Measurements from ENCODE around the gene CAMSAP1. TPM values are rescaled to one million over a fixed set of nuclear protein-coding genes. Genes with fewer than 3 reads are reported as not detected.

The CAMSAP1 gene
- total and polyA plus RNA-seq, 11 donors, result 10.9 to 38.3 (median 19.9) TPM

DNA sequence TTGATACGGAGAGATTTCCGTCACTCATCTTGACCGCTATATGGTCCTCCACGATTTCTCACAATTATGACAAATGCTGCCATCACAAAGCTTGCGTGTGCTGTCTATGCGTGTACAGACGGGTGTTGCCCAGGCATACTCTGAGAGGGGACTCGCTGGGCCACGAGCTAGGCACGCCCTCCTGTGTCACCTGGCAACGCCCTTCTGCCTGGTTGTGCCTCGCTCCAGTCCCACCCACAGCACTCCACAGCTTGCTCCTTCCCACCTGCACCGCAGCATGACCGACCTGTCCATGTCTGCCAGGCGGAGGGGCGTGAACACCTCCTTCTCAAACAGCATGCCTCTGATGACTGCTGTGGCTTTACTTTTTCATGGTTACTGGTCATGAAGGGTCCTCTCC, 55.6 kb downstream of the CAMSAP1 start:
- ATAC-seq (no peak), DNase-seq (no peak)
- WGBS, 4 donors, result 95 to 96% (median 96%) methylated on average over 16 of the region's 16 CpGs
- TF ChIP-seq, protein P1, sequence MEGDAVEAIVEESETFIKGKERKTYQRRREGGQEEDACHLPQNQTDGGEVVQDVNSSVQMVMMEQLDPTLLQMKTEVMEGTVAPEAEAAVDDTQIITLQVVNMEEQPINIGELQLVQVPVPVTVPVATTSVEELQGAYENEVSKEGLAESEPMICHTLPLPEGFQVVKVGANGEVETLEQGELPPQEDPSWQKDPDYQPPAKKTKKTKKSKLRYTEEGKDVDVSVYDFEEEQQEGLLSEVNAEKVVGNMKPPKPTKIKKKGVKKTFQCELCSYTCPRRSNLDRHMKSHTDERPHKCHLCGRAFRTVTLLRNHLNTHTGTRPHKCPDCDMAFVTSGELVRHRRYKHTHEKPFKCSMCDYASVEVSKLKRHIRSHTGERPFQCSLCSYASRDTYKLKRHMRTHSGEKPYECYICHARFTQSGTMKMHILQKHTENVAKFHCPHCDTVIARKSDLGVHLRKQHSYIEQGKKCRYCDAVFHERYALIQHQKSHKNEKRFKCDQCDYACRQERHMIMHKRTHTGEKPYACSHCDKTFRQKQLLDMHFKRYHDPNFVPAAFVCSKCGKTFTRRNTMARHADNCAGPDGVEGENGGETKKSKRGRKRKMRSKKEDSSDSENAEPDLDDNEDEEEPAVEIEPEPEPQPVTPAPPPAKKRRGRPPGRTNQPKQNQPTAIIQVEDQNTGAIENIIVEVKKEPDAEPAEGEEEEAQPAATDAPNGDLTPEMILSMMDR (IDR thresholded peaks at IDR 0.05), result no peak
- TF ChIP-seq POLR2A (IDR thresholded peaks at IDR 0.05), result no peak
- H3K4me3 ChIP-seq, result no peak overlapping the region
- intact Hi-C loops (cut with DNase I), result no loop called here
- no peaks in the 10 kb centered on the region for H3K4me1 ChIP-seq
- H3K36me3 ChIP-seq, result peaks cover 0 to 72% (median 47%) of the 10 kb centered on the region in 9 donors
- H3K9me3 ChIP-seq, result no peaks in the 10 kb centered on the region
- H3K27ac ChIP-seq, result no peak overlapping the region
- no peaks in the 10 kb centered on the region for H3K27me3 ChIP-seq

DNA sequence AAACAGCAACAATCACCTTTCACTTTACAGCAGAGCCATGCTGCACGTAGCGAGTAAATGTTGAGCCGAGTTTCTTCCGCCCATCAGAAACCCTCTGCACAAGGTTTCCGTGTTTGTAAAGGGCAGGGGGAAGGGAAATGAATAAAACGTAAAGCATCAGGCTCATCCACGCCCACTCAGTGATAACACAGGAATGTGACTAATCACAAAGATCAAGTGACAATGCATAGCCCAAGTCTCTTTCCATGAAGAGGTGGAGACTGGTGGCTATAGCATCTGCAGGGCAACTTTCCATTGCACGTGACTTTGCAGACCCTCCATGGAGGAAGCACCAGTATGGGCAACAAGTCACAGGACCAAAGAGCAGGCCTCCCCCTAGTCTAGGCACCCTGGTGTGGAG, 56.6 kb downstream of the CAMSAP1 start:
- Histone ChIP-seq H3K36me3 (peaks cover 0 to 63% (median 41%) of the 10 kb centered on the region in 9 donors), H3K4me1 (no peaks in the 10 kb centered on the region), H3K9me3 (peaks cover 0 to 7% (median 0%) of the 10 kb centered on the region in 12 donors), H3K27ac (no peak overlapping the region), H3K4me3 (no peak overlapping the region), H3K27me3 (no peaks in the 10 kb centered on the region)
- no peak for TF ChIP-seq POLR2A (IDR thresholded peaks at IDR 0.05)
- TF ChIP-seq, protein P1 (IDR thresholded peaks at IDR 0.05), result no peak
- ATAC-seq (no peak), DNase-seq (no peak)
- intact Hi-C loops (cut with DNase I), result no loop called here
- 74 to 86% (median 80%) methylated on average over 8 of the region's 8 CpGs for WGBS, 4 donors

DNA sequence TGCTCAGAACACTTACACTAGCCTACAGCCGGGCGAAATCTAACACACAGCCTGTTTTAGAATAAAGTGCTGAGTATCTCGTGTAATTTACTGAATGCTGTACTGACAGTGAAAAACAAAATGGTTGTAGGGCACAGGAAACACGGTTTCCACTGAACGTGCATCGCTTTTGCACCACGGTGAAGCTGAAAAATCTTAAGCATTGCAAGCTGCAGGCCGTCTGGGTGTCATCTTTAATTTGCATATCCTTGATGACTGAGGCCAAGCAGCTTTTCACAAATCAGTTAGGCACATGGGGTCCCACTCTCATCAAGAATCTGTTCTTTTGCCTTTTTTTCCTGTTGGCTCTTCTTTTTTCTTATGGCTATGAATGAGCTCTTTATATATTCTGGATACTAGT, 58.2 kb downstream of the CAMSAP1 start:
- no peak for ATAC-seq
- WGBS, 4 donors, result 85 to 91% (median 89%) methylated on average over 8 of the region's 8 CpGs
- Histone ChIP-seq H3K4me3 (no peak overlapping the region), H3K27ac (no peak overlapping the region), H3K36me3 (peaks cover 0 to 57% (median 36%) of the 10 kb centered on the region in 9 donors), H3K27me3 (no peaks in the 10 kb centered on the region), H3K4me1 (no peaks in the 10 kb centered on the region), H3K9me3 (peaks cover 0 to 20% (median 0%) of the 10 kb centered on the region in 12 donors)
- no peak for TF ChIP-seq POLR2A (IDR thresholded peaks at IDR 0.05)
- TF ChIP-seq, protein P1 (IDR thresholded peaks at IDR 0.05), result no peak
- no peak for DNase-seq
- intact Hi-C loops (cut with DNase I), result no loop called here

DNA sequence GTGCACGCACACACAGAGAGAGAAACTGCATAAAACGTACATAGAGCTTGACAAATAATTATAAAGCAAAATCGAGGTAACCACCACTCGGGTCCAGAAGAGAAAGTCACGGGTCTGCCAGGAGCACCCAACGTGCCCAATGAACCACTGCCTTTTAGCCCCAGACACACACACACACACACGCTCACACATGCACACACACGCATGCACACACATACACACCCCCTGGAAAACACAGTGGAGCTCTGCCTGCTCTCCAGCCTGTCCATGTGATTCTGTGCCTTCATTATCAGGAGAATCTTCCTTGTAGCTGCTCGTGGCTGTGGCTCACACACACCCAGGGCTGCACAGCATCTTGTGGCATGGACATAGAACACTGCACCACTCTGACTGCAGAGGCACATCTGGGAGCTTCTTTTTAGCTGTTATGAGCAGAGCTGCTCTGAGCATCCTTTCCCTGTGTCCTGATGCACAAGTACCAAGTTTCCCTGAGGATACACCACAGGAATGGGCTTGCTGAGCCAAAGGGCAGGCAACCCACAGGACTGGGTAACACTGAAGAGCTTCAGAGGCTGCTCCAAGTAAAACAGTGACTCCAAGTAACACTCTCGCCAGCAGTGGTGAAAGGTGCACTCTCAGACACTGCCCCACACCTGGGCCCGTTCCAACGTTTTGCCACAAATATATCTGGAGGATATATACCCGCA, 58.9 kb downstream of the CAMSAP1 start:
- Histone ChIP-seq H3K27ac (no peak overlapping the region), H3K4me3 (no peak overlapping the region), H3K27me3 (no peaks in the 10 kb centered on the region), H3K36me3 (peaks cover 0 to 52% (median 36%) of the 10 kb centered on the region in 9 donors), H3K4me1 (no peaks in the 10 kb centered on the region), H3K9me3 (peaks cover 0 to 24% (median 0%) of the 10 kb centered on the region in 12 donors)
- WGBS, 4 donors, result 88 to 90% (median 88%) methylated on average over 13 of the region's 13 CpGs
- intact Hi-C loops (cut with DNase I), result no loop called here
- TF ChIP-seq POLR2A (IDR thresholded peaks at IDR 0.05), result no peak
- TF ChIP-seq, protein P1 (IDR thresholded peaks at IDR 0.05), result no peak
- no peak for ATAC-seq
- no peak for DNase-seq
